Activated CD8-positive, alpha-beta memory T cell treated with anti-CD3 and anti-CD28 coated beads, Interleukin-2, amount 50 U/mL, for 1 hour (primary cell): Measurements from ENCODE around the gene ATXN7L1.
"Not testable (repeated sequence)": the region's sequence is repeated elsewhere in the genome, so short reads cannot be mapped to it uniquely, and the experiment has no call there.

Source experiments
- DNase-seq: peaks from one replicate; pipeline ENCODE4 v3.0.0-alpha.2; 2020; ENCODE audit errors: extremely low read depth

Gene ATXN7L1

GRCh38 chr7:105892387-105892786 lies 16.0 kb upstream of the ATXN7L1 start:
- DNase-seq = no peak

- no peak for DNase-seq
These were observed 14.0 kb upstream of the ATXN7L1 start for GRCh38 chr7:105890290-105890997.

GRCh38 chr7:105887569-105888189 lies 11.3 kb upstream of the ATXN7L1 start:
- DNase-seq = no peak

- DNase-seq = no peak
These were observed 10.4 kb upstream of the ATXN7L1 start for GRCh38 chr7:105886776-105887175.

GRCh38 chr7:105885387-105886111 lies 9.2 kb upstream of the ATXN7L1 start:
- no peak for DNase-seq

GRCh38 chr7:105883179-105883578 lies 6.8 kb upstream of the ATXN7L1 start:
- DNase-seq = not testable (repeated sequence)

- DNase-seq = no peak
These were observed 5.0 kb upstream of the ATXN7L1 start for GRCh38 chr7:105881439-105881838.

GRCh38 chr7:105880571-105881330 lies 4.4 kb upstream of the ATXN7L1 start:
- no peak for DNase-seq

GRCh38 chr7:105879782-105880181 lies 3.4 kb upstream of the ATXN7L1 start:
- DNase-seq = no peak

GRCh38 chr7:105878746-105879605 lies 2.6 kb upstream of the ATXN7L1 start:
- DNase-seq = no peak

- no peak for DNase-seq
These were observed 1.3 kb upstream of the ATXN7L1 start for GRCh38 chr7:105877736-105878135.

- no peak for DNase-seq
These were observed 684 bp upstream of the ATXN7L1 start for GRCh38 chr7:105876964-105877601.

- DNase-seq = no peak
These were observed 894 bp downstream of the ATXN7L1 start for GRCh38 chr7:105875505-105875904.

- no peak for DNase-seq
These were observed 2.3 kb downstream of the ATXN7L1 start for GRCh38 chr7:105874055-105874454.

GRCh38 chr7:105872491-105872890 lies 3.9 kb downstream of the ATXN7L1 start:
- DNase-seq = no peak

GRCh38 chr7:105871142-105871541 lies 5.3 kb downstream of the ATXN7L1 start:
- no peak for DNase-seq

- DNase-seq = no peak
These were observed 10.1 kb downstream of the ATXN7L1 start for GRCh38 chr7:105866102-105866801.

- DNase-seq = no peak
These were observed 12.5 kb downstream of the ATXN7L1 start for GRCh38 chr7:105863876-105864275.

- no peak for DNase-seq
These were observed 13.6 kb downstream of the ATXN7L1 start for GRCh38 chr7:105862770-105863169.

- no peak for DNase-seq
These were observed 14.1 kb downstream of the ATXN7L1 start for GRCh38 chr7:105862276-105862675.
